HepG2 (cell line): Measurements from ENCODE around the gene SLC5A6. TPM values are rescaled to one million over a fixed set of nuclear protein-coding genes. Genes with fewer than 3 reads are reported as not detected.

Experiments used
- AGO1 ChIP-seq: fragments of 200-400 bp; formaldehyde crosslinking; IDR thresholded peaks from 2 replicates; pipeline ENCODE4 v1.6.1; 2017; ENCODE audit warnings: mild to moderate bottlenecking, low read depth, low read length, moderate library complexity; ENCODE audit not compliant: poor library complexity, severe bottlenecking
- ESRRA ChIP-seq: sonication (generic); formaldehyde crosslinking; IDR thresholded peaks from 2 replicates; pipeline ENCODE4 v1.5.1; 2020; ENCODE audit warnings: mild to moderate bottlenecking, low read depth, missing genetic modification reagents
- HNF4G ChIP-seq, 2 experiments: sonication (generic) in 1 of 2; formaldehyde crosslinking in 1 of 2; IDR thresholded peaks; 2 replicates each; pipeline versions ENCODE4 v1.4.0 to v1.6.1; 2011 to 2020; ENCODE audit warnings: borderline replicate concordance in 2 of 2, low read depth in 2 of 2, mild to moderate bottlenecking in 2 of 2, low read length in 1 of 2, missing genetic modification reagents in 1 of 2, moderate library complexity in 1 of 2
- JDP2 ChIP-seq: sonication (generic); formaldehyde crosslinking; IDR thresholded peaks from 2 replicates; pipeline ENCODE4 v1.8.1; 2022; ENCODE audit warnings: missing genetic modification reagents, borderline replicate concordance
- JUNB ChIP-seq: sonication (generic); formaldehyde crosslinking; IDR thresholded peaks from 2 replicates; pipeline ENCODE4 v1.8.0; 2022; ENCODE audit warnings: missing genetic modification reagents, mild to moderate bottlenecking, borderline replicate concordance
- KDM3A ChIP-seq: IDR thresholded peaks from 2 replicates; pipeline ENCODE4 v1.6.1; 2018; ENCODE audit warnings: low read depth, missing compliant biosample characterization
- KLF12 ChIP-seq: sonication (generic); formaldehyde crosslinking; IDR thresholded peaks from 2 replicates; pipeline ENCODE4 v1.4.0; 2020; ENCODE audit warnings: missing genetic modification reagents, borderline replicate concordance
- PHF21A ChIP-seq: sonication (generic); formaldehyde crosslinking; IDR thresholded peaks from 2 replicates; pipeline ENCODE4 v1.5.0; 2020; ENCODE audit warnings: mild to moderate bottlenecking, missing genetic modification reagents
- PITX1 ChIP-seq: sonication (generic); formaldehyde crosslinking; IDR thresholded peaks from 2 replicates; pipeline ENCODE4 v1.5.1; 2020; ENCODE audit warnings: mild to moderate bottlenecking, missing genetic modification reagents
- PTBP1 ChIP-seq: fragments of 200-400 bp; formaldehyde crosslinking; IDR thresholded peaks from 2 replicates; pipeline ENCODE4 v1.6.1; 2018; ENCODE audit warnings: low read length, low read depth; ENCODE audit not compliant: poor library complexity, severe bottlenecking
- RFXAP ChIP-seq: sonication (generic); formaldehyde crosslinking; IDR thresholded peaks from 2 replicates; pipeline ENCODE4 v1.4.0; 2020; ENCODE audit warnings: missing genetic modification reagents, borderline replicate concordance
- SAP130 ChIP-seq: IDR thresholded peaks from 2 replicates; pipeline ENCODE4 v1.6.1; 2016; ENCODE audit warnings: low read depth
- THAP11 ChIP-seq: IDR thresholded peaks from 2 replicates; pipeline ENCODE4 v1.6.1; 2016; ENCODE audit warnings: missing biosample characterization, missing genetic modification reagents
- YY1 ChIP-seq: IDR thresholded peaks from 2 replicates; pipeline ENCODE4 v1.6.1; 2011; ENCODE audit warnings: low read length, low read depth, moderate library complexity, mild to moderate bottlenecking; ENCODE audit not compliant: insufficient read depth, insufficient replicate concordance
- ZNF331 ChIP-seq: sonication (generic); formaldehyde crosslinking; IDR thresholded peaks from 2 replicates; pipeline ENCODE4 v1.4.0; 2020; ENCODE audit warnings: missing genetic modification reagents
- ZNF33A ChIP-seq: sonication (generic); formaldehyde crosslinking; IDR thresholded peaks from 2 replicates; pipeline ENCODE4 v1.5.1; 2020; ENCODE audit warnings: missing genetic modification reagents, mild to moderate bottlenecking, moderate library complexity, borderline replicate concordance
- ZNF577 ChIP-seq: sonication (generic); formaldehyde crosslinking; IDR thresholded peaks from 2 replicates; pipeline ENCODE4 v1.4.0; 2020; ENCODE audit warnings: mild to moderate bottlenecking, low read depth, missing genetic modification reagents, borderline replicate concordance
- ZNF614 ChIP-seq: IDR thresholded peaks from 2 replicates; pipeline ENCODE4 v1.6.1; 2018; ENCODE audit warnings: missing biosample characterization, missing genetic modification reagents, inconsistent platforms, borderline replicate concordance
- polyA plus RNA-seq, 8 experiments: library from polyadenylated mRNA; depleted of rRNA in 3 of 8; stranded (reverse) in 7 of 8; unstranded in 1 of 8; fragments of >200 nt; fragmentation: Illumina TruSeq in 4 of 8; extraction: Trizol in 4 of 8; gene quantifications; 2 replicates each; pipeline versions ENCODE4 v1.2.1 to v1.2.3, GENCODE V29; 2011 to 2016; ENCODE audit warnings: low read depth in 4 of 8, missing spikeins in 1 of 8, mixed read lengths in 1 of 8; ENCODE audit not compliant: insufficient read depth in 1 of 8
- total RNA-seq, 5 experiments: library from RNA; depleted of rRNA; stranded (reverse); fragments of >200 nt; fragmentation: Illumina TruSeq; extraction: Trizol; gene quantifications; 2 replicates each; pipeline ENCODE4 v1.2.3, GENCODE V29; 2016; ENCODE audit warnings: low read depth in 1 of 5
- TF ChIP-seq, protein P1 (sequence below): sonication (generic); formaldehyde crosslinking; IDR thresholded peaks from 2 replicates; pipeline ENCODE4 v1.5.0; 2020; ENCODE audit warnings: missing genetic modification reagents
- TF ChIP-seq, protein P2 (sequence below): sonication (generic); formaldehyde crosslinking; IDR thresholded peaks from 2 replicates; pipeline ENCODE4 v1.4.0; 2020; ENCODE audit warnings: low read depth, mild to moderate bottlenecking, missing genetic modification reagents

Gene SLC5A6
- total and polyA plus RNA-seq, 2 of the 13 experiments (the other 11 are each of a cell fraction or from before 2014, with no cell fraction given) = 135 to 417 TPM

DNA sequence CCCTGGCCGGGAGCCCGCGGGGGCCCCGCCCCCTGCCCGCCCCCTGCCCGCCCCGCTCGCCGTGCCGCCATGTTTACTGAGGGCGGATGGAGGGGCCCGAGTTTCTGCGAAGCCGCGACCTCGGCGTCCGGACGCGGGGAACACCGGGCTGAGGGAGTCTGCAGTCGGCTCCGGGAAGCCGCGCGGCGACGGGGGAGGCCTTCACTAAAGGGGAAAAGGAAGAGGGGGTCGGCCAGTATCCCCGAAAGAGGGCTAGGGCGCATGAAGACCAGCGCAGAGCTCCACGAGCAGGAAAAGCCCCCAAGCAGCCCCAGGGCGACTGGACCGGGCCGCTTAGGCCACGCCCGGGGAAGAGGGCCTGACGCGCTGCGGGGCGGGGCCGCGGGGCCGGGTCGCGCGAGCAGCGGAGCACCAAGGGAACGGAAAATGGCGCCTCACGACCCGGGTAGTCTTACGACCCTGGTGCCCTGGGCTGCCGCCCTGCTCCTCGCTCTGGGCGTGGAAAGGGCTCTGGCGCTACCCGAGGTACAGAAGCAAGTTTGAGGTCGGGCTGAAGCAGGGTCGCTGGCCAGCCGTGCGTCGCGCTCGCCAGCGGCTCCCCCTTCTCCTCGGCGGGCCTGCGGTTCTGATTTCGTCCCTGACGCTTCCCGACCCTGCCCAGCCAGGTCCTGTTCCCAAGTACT lies at the start of gene SLC5A6, which contains the start of gene ATRAID (continued):
- TF ChIP-seq HNF4G (IDR thresholded peaks at IDR 0.05; ENCODE audit: borderline replicate concordance, low read depth, low read length) (0 out of 2 replicates have a peak, but pooled peaks have one; percentile 33), HNF4G (CRISPR knock-in tag; IDR thresholded peaks at IDR 0.05; ENCODE audit: borderline replicate concordance, low read depth) (peak; percentile 65; the same call in 1 of the 2 replicates), PTBP1 (peak; percentile 91), YY1 (peak; percentile 93), PITX1 (CRISPR knock-in tag) (no peak; the same call in 1 of the 2 replicates), KLF12 (CRISPR knock-in tag) (peak; percentile 87), RFXAP (CRISPR knock-in tag) (no peak), SAP130 (CRISPR knock-in tag) (peak; percentile 79), KDM3A (CRISPR knock-in tag) (no peak; the same call in 1 of the 2 replicates), ZNF331 (peak; percentile 74), JDP2 (CRISPR knock-in tag) (no peak; the same call in 1 of the 2 replicates), PHF21A (CRISPR knock-in tag) (peak; percentile 79), ZNF33A (CRISPR knock-in tag) (0 out of 2 replicates have a peak, but pooled peaks have one; percentile 50), JUNB (CRISPR knock-in tag) (no peak), ESRRA (0 out of 2 replicates have a peak, but pooled peaks have one; percentile 44), ZNF577 (CRISPR knock-in tag) (no peak), AGO1 (peak; percentile 77), ZNF614 (CRISPR knock-in tag) (0 out of 2 replicates have a peak, but pooled peaks have one; percentile 20), THAP11 (peak; percentile 84)
- TF ChIP-seq, protein P1, sequence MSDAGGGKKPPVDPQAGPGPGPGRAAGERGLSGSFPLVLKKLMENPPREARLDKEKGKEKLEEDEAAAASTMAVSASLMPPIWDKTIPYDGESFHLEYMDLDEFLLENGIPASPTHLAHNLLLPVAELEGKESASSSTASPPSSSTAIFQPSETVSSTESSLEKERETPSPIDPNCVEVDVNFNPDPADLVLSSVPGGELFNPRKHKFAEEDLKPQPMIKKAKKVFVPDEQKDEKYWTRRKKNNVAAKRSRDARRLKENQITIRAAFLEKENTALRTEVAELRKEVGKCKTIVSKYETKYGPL (CRISPR knock-in tag) = no peak; the same call in 1 of the 2 replicates
- TF ChIP-seq, protein P2, sequence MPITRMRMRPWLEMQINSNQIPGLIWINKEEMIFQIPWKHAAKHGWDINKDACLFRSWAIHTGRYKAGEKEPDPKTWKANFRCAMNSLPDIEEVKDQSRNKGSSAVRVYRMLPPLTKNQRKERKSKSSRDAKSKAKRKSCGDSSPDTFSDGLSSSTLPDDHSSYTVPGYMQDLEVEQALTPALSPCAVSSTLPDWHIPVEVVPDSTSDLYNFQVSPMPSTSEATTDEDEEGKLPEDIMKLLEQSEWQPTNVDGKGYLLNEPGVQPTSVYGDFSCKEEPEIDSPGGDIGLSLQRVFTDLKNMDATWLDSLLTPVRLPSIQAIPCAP (CRISPR knock-in tag) = no peak
